ENCODE results near the gene AFF3. TPM values are rescaled to one million over a fixed set of nuclear protein-coding genes. Genes with fewer than 3 reads are reported as not detected.

Gene AFF3
- total RNA-seq, 1 experiment from 2014 or later: not detected

GRCh38 chr2:99989905-99990304 lies 152.5 kb downstream of the AFF3 start:
- H3K4me1 ChIP-seq (ENCODE audit: insufficient read depth, low read length, poor library complexity, severe bottlenecking): no peaks in the 10 kb centered on the region
- H3K27ac ChIP-seq (ENCODE audit: low read depth, low read length, poor library complexity, severe bottlenecking): no peak overlapping the region
- no peak overlapping the region for H3K4me3 ChIP-seq (ENCODE audit: low read depth, low read length, poor library complexity, severe bottlenecking)
- ChIA-PET CTCF (no interaction called here), POLR2A (ENCODE audit: low non-redundant PET) (no interaction called here)
- intact Hi-C loops (cut with micrococcal nuclease; ENCODE audit: unreplicated experiment): no loop called here
- TF ChIP-seq EZH2 (IDR thresholded peaks at IDR 0.05; ENCODE audit: borderline replicate concordance, low read depth, low read length, poor library complexity, severe bottlenecking): no peak
- TF ChIP-seq CTCF (conservative IDR thresholded peaks at IDR 0.05; ENCODE audit: low read depth, low read length): no peak
- no TSS peak for BruUV-seq (replicated peaks)
- no peak for DNase-seq (ENCODE audit: low spot score)
- peaks cover 26% of the 10 kb centered on the region for H3K27me3 ChIP-seq (replicated peaks; ENCODE audit: insufficient read depth, low read depth, low read length, poor library complexity)
- H3K9me3 ChIP-seq (ENCODE audit: low read depth, low read length, poor library complexity, severe bottlenecking): no peaks in the 10 kb centered on the region
- H3K36me3 ChIP-seq (ENCODE audit: insufficient read depth, low read length, poor library complexity, severe bottlenecking): no peaks in the 10 kb centered on the region

GRCh38 chr2:99988599-99988998 lies 153.8 kb downstream of the AFF3 start:
- CTCF ChIA-PET: interaction anchor here (0.5 kb wide), 1 partner anchor 23 kb away, joined by 3 read pairs; no protein-coding TSS in a partner anchor
- intact Hi-C loops (cut with micrococcal nuclease; ENCODE audit: unreplicated experiment): no loop called here
- TF ChIP-seq EZH2 (IDR thresholded peaks at IDR 0.05; ENCODE audit: borderline replicate concordance, low read depth, low read length, poor library complexity, severe bottlenecking): no peak
- TF ChIP-seq CTCF (conservative IDR thresholded peaks at IDR 0.05; ENCODE audit: low read depth, low read length): no peak
- DNase-seq (ENCODE audit: low spot score): no peak
- no peaks in the 10 kb centered on the region for H3K9me3 ChIP-seq (ENCODE audit: low read depth, low read length, poor library complexity, severe bottlenecking)
- H3K36me3 ChIP-seq (ENCODE audit: insufficient read depth, low read length, poor library complexity, severe bottlenecking): no peaks in the 10 kb centered on the region
- no TSS peak for BruUV-seq (replicated peaks)
- peaks cover 26% of the 10 kb centered on the region for H3K27me3 ChIP-seq (replicated peaks; ENCODE audit: insufficient read depth, low read depth, low read length, poor library complexity)
- H3K4me1 ChIP-seq (ENCODE audit: insufficient read depth, low read length, poor library complexity, severe bottlenecking): no peaks in the 10 kb centered on the region
- POLR2A ChIA-PET (ENCODE audit: low non-redundant PET): no interaction called here
- H3K4me3 ChIP-seq (ENCODE audit: low read depth, low read length, poor library complexity, severe bottlenecking): no peak overlapping the region
- no peak overlapping the region for H3K27ac ChIP-seq (ENCODE audit: low read depth, low read length, poor library complexity, severe bottlenecking)

- BruUV-seq (replicated peaks): no TSS peak
- CTCF ChIA-PET: no interaction called here
- no peak for TF ChIP-seq EZH2 (IDR thresholded peaks at IDR 0.05; ENCODE audit: borderline replicate concordance, low read depth, low read length, poor library complexity, severe bottlenecking)
- TF ChIP-seq CTCF (conservative IDR thresholded peaks at IDR 0.05; ENCODE audit: low read depth, low read length): no peak
Measured at GRCh38 chr2:99987160-99987559, 155.2 kb downstream of the AFF3 start.

More at GRCh38 chr2:99987160-99987559, 155.2 kb downstream of the AFF3 start:
- Histone ChIP-seq H3K36me3 (ENCODE audit: insufficient read depth, low read length, poor library complexity, severe bottlenecking) (no peaks in the 10 kb centered on the region), H3K27ac (ENCODE audit: low read depth, low read length, poor library complexity, severe bottlenecking) (no peak overlapping the region), H3K27me3 (replicated peaks; ENCODE audit: insufficient read depth, low read depth, low read length, poor library complexity) (peaks cover 22% of the 10 kb centered on the region), H3K4me3 (ENCODE audit: low read depth, low read length, poor library complexity, severe bottlenecking) (no peak overlapping the region), H3K4me1 (ENCODE audit: insufficient read depth, low read length, poor library complexity, severe bottlenecking) (no peaks in the 10 kb centered on the region), H3K9me3 (ENCODE audit: low read depth, low read length, poor library complexity, severe bottlenecking) (no peaks in the 10 kb centered on the region)
- DNase-seq (ENCODE audit: low spot score): no peak
- intact Hi-C loops (cut with micrococcal nuclease; ENCODE audit: unreplicated experiment): no loop called here
- POLR2A ChIA-PET (ENCODE audit: low non-redundant PET): no interaction called here

Data from A673 (cell line).